ENCODE measurements around the gene FOXO4.

The FOXO4 gene

DNA sequence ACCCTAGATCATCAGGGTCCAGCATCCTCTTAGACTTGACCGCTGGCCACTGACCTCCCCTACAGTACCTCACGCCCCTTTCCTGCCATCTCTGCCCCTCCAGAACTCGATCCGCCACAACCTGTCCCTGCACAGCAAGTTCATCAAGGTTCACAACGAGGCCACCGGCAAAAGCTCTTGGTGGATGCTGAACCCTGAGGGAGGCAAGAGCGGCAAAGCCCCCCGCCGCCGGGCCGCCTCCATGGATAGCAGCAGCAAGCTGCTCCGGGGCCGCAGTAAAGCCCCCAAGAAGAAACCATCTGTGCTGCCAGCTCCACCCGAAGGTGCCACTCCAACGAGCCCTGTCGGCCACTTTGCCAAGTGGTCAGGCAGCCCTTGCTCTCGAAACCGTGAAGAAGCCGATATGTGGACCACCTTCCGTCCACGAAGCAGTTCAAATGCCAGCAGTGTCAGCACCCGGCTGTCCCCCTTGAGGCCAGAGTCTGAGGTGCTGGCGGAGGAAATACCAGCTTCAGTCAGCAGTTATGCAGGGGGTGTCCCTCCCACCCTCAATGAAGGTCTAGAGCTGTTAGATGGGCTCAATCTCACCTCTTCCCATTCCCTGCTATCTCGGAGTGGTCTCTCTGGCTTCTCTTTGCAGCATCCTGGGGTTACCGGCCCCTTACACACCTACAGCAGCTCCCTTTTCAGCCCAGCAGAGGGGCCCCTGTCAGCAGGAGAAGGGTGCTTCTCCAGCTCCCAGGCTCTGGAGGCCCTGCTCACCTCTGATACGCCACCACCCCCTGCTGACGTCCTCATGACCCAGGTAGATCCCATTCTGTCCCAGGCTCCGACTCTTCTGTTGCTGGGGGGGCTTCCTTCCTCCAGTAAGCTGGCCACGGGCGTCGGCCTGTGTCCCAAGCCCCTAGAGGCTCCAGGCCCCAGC lies 5.2 kb downstream of the FOXO4 start:
- FAIRE-seq: no peak

DNA sequence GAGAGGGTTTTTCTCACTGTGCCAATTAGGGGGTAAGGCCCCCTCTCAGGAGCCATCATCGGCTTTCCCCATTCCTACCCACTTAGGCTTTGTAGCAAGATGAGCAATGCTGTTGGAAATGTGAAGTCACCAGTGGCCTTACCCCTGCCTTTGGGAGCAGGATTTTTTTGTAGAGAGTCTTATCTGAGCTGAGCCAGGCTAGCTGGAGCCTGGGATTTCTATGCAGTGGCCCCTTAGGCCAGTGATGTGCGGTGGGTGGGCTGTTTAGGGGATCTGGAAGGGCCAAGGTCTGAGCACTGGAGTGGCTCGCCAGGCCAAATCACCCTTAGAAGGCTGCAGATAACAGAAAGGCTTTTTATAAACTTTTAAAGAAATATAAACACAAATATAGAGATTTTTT lies 6.6 kb downstream of the FOXO4 start:
- no peak for FAIRE-seq

GRCh38 chrX:71103110-71103983 lies 7.7 kb downstream of the FOXO4 start:
- FAIRE-seq: no peak

DNA sequence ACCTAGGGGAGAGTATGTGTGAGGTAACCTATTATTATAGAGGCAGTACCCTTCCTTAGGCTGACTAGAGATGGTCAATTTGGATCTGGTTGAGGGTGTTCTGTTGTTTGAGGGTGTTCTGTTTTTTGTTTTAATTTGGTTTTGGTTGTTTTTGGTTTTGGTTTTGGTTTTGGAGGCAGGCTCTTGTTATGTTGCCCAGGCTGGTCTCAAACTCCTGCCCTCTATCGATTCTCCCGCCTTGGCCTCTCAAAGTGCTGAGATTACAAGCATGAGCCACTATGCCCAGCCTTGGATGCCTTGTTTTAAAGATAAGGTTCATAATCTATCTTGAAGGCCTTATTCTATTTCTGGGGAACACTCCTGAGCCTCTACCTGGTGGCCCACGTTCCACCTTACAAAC lies 10.0 kb downstream of the FOXO4 start:
- FAIRE-seq: no peak

DNA sequence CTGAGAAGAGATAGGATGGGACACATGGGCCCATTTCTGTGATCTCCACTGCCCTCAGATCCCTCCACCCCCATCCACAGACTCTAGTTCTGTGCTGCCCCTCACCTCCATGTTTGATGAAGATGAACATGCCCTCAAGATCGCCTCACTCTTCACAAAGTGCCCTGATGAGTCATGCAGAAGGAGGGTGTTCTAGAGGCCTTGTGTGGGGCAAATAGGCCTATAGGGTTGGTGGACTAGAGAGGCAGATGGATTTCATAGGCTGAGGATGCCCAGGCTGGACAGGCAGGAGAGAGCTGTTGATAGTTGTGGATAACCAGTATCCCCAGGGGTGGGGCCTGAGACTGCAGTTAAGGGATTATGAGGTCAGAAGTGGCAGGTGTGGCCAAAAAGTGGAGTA lies 10.8 kb downstream of the FOXO4 start, which contains the start of gene CXorf65:
TSS of gene CXorf65 (minus strand) at position 314 of the 400 bp plus-strand sequence. CDS start at position 130, 184 bp downstream.
- FAIRE-seq: no peak

GRCh38 chrX:71107245-71107644 lies 11.6 kb downstream of the FOXO4 start:
- no peak for FAIRE-seq

- FAIRE-seq: no peak
Measured at GRCh38 chrX:71107762-71108360, 12.2 kb downstream of the FOXO4 start.

DNA sequence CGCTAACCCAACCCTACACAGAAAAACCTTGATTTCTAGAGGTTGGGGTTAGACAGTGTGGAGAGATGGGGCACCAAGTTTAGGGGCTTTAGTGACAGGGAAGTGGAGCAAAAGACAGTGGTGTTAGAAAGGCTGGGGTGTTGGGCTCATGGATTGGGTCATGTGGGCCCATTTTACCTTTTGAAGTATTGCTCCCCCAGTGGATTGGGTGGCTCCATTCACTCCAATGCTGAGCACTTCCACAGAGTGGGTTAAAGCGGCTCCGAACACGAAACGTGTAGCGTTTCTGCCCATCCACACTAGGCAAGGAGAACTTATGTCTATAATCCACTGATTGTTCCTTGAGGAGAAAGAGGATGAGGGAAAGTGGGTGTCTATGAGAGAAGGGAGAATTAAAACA lies 13.4 kb downstream of the FOXO4 start:
- no peak for FAIRE-seq

GRCh38 chrX:71111141-71111843 lies 15.6 kb downstream of the FOXO4 start, which contains the start of gene IL2RG:
TSS of gene IL2RG (minus strand) at chrX:71111577. CDS start at chrX:71111539, 38 bp downstream.
- FAIRE-seq: no peak

DNA sequence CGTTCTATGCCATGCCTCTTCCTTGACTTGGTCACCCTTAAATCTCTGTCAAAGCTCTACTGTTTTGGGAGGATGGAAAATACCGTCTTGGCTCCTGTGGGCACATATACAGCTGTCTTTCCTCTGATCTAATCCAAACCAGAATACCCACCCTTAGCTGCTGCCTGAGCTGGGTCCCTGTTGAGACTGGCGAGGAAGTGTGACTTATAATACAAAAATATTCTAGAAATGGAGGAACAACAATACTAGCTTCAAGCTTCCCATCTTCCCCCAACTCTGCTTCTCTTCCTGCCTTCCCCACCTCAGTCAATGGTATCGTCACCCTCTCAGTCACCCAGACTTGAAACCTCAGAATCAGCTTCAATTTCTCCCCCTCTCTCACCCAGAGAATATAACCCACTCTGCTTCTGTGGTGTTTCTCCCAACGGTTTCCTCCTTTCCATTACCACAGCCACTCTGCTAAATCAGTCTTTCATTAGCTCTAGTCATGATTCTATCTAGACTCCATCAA lies 16.3 kb downstream of the FOXO4 start:
- FAIRE-seq: no peak

DNA sequence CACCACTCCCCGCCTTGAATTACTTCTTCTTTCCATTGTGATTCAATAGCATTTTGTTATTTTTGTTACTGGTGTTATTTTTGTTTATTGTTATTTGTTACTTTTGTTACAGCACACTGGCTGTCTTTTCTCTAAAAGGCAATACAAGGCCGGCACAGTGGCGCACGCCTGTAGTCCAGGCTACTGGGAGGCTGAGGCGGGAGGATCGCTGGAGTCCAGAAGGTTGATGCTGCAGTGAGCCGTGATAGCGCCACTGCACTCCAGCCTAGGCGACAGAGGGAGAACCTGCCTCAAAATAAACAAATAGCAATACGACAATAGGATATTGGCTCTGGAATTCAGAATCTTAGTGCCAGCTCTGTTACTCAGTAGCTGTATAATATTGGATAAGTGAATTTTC lies 21.7 kb downstream of the FOXO4 start:
- no peak for FAIRE-seq

- peak; percentile 84 for FAIRE-seq
Measured at GRCh38 chrX:71118032-71118984, 22.7 kb downstream of the FOXO4 start, which contains the start of gene MED12. TSS of gene MED12 (plus strand) at chrX:71118596. CDS start at chrX:71118755, 159 bp downstream.

GRCh38 chrX:71118985-71119535 lies 23.4 kb downstream of the FOXO4 start:
- FAIRE-seq: no peak

GRCh38 chrX:71128166-71128833 lies 32.6 kb downstream of the FOXO4 start:
- FAIRE-seq: no peak

DNA sequence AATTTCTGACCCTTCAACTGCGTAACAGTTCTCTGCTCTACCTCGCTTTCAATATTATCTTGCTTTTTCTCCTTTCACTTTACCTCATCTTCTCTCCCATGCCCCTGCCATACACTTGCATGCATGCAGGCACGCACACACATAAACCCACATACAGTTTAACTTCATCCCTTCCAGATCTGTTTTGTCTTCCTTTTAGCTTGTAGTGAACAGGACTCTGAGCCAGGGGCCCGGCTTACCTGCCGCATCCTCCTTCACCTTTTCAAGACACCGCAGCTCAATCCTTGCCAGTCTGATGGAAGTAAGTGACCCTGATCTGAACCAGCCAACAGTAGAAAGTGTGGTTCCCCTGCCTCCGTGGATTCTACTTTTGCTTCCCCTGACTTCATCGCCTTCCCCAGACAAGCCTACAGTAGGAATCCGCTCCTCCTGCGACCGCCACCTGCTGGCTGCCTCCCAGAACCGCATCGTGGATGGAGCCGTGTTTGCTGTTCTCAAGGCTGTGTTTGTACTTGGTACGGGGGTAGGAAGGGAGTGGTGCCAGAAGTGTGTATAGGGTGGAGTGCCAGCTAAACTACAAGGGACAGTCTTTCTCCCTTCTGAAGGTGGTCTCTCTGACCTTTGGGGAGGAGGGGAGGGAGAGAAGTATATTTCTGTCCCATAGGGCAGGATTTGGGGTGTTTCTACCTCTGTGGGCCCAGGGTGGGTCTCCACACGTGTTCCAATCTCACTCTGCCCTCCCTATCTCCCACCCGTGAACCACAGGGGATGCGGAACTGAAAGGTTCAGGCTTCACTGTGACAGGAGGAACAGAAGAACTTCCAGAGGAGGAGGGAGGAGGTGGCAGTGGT lies 33.5 kb downstream of the FOXO4 start:
- no peak for FAIRE-seq

DNA sequence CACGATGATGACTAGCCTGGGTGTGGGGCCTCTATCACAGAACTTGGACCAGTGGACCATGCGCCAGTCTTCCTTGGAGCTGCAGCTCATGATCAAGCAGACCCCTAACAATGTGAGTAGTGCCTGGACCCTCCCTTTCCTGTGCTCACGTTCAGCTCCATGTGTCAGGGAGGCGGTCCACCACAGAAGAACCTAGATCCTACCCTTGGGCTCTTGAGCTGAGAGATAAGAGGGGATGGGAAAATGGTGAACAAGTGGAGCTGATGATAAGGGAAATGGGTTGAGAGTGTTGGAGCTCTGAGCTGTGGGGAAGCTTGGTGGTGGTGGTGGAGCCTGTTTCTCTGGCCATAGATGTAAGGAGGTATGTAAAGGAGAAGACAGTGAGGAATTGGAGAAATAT lies 35.9 kb downstream of the FOXO4 start:
- no peak for FAIRE-seq

- no peak for FAIRE-seq
Measured at GRCh38 chrX:71140440-71140839, 44.8 kb downstream of the FOXO4 start.

GRCh38 chrX:71143508-71143907 lies 47.9 kb downstream of the FOXO4 start:
- no peak for FAIRE-seq

DNA sequence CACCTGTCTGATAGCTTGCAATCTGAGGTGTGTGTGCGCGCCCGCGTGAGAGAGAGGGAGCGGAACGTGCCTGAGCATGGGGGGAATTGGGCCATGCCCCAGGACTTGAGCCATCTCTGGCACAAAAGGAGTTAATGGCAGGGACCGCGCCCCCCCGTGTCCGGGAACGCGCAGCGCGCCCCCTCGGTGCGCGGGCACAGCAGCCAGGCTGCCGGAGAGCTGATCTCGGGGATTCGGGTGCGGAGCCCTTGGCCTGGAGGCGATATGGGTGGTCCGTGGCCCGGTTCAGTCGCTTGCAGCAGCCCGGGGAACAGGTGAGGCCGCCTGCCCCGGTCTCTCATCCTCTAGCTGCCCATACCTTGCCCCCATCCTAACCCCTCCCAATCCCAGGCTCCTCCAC lies 49.0 kb downstream of the FOXO4 start, which contains the start of gene NLGN3:
TSS of gene NLGN3 (plus strand) at position 191 of the 400 bp plus-strand sequence. CDS start 2,909 bp downstream, outside the sequence.
- FAIRE-seq: no peak

All from G401.6 (cell line).